ENCODE measurements around the gene CBX2.

CBX2 gene

DNA sequence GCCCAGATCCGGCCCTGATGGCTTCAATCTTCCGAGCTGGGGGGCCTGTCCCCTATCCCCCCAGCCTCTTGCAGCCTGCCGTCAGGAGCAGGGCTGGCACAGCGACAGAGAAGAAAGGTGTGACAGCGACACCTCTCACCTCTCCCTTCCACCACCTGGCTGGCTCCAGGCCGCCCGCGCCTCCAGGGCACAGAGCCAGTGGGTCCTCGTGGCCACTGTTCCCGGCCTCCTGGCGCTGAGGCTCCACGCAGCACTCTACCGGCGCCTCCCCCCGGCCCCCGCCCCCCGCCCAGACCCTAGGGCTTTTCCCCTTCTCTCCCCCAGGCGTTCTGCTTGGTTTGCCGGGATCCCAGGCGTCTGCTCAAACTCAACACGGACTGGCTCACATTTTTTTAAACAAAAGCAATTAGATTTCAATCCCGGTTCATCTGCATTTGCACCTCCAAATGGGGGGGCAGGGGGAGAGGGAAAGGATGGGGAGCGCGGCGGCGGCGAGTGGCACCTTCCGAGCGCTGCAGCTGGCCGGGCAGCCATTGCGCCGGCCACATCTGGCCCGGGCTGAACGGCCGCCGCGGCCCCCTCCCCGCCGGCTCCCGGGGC lies 31.7 kb downstream of the CBX2 start:
- H3K4me3 ChIP-seq (ENCODE audit: low read depth, low read length), result no peak overlapping the region
- no peak for DNase-seq (ENCODE audit: low read depth, low spot score)
- TF ChIP-seq, protein P1, sequence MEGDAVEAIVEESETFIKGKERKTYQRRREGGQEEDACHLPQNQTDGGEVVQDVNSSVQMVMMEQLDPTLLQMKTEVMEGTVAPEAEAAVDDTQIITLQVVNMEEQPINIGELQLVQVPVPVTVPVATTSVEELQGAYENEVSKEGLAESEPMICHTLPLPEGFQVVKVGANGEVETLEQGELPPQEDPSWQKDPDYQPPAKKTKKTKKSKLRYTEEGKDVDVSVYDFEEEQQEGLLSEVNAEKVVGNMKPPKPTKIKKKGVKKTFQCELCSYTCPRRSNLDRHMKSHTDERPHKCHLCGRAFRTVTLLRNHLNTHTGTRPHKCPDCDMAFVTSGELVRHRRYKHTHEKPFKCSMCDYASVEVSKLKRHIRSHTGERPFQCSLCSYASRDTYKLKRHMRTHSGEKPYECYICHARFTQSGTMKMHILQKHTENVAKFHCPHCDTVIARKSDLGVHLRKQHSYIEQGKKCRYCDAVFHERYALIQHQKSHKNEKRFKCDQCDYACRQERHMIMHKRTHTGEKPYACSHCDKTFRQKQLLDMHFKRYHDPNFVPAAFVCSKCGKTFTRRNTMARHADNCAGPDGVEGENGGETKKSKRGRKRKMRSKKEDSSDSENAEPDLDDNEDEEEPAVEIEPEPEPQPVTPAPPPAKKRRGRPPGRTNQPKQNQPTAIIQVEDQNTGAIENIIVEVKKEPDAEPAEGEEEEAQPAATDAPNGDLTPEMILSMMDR (IDR thresholded peaks at IDR 0.05; ENCODE audit: low read depth, low read length), result no peak
- in situ Hi-C loops (cut with HindIII; ENCODE audit: low sequenced_read_pairs), result no loop called here

DNA sequence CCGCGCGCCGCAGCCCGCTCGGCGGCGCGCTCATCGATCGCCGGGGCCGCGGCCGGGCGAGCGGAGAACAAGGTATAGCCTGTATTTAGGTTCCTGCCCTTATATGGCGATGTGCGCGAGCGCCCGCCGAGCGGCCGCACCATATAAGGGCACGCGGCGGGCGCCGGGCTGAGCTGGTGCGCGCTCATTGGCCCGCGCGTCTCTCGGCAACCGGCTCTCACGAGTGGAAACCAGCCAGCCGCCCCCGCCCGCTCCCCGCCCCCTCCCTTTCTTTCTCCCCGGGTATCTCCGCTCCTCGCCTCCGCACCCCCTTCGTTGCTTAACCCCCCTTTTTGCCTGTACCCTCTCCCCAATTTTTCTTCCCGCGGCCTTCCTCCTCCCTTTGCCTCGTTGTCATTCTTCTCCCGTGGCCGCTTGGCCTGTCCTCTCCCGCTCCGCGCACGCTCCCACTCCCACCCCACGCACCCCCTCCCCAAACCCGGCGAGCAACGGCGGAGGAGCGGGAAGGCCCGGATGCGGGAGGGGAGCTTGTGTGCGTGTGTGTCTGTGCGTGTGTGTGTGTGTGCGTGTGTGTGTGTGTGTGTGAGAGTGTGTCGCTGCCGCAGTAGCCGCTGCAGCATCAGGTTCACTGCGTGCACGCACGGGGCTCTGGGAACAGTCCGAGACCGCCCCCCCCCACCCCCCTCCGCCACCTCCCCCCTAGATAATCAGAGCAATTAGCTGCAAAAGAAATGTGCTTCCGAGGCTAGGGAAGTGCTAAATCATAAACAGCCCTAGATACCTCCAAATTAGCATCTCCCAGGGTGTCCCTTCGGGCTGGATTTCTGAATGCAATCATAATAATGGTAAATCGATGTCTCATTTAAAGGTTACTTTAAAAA lies 32.4 kb downstream of the CBX2 start:
- in situ Hi-C loops (cut with HindIII; ENCODE audit: low sequenced_read_pairs), result no loop called here
- TF ChIP-seq, protein P1 (IDR thresholded peaks at IDR 0.05; ENCODE audit: low read depth, low read length), result no peak
- DNase-seq (ENCODE audit: low read depth, low spot score), result peak; percentile 84
- peak overlapping the region; percentile 23 for H3K4me3 ChIP-seq (ENCODE audit: low read depth, low read length)

- TF ChIP-seq, protein P1 (IDR thresholded peaks at IDR 0.05; ENCODE audit: low read depth, low read length), result peak; percentile 43
- in situ Hi-C loops (cut with HindIII; ENCODE audit: low sequenced_read_pairs), result no loop called here
Measured at GRCh38 chr17:79811011-79811867, 33.3 kb downstream of the CBX2 start.

DNA sequence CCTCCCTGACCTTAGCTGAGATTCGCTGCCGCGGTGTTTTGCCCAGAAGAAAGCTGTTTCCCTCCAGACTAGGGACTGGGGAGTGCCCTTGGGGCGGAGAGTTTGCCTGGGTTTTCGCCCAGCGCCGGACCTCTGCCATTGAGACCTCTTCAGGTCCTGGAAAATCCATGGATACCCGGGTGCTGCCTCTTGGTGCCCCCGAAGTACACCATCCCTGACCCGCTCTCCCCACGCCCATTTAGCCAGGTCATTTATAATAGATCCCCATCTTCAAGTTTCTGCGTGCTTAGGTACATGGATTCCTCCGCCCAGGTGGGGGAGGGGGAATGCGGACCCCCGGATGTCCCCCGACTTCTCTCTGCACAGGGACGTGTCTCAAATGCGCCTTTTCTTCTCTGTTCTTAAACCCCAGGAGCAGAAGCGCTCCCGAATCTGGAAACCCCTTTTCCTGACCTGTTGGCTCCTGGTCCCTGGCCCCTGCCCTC lies 34.0 kb downstream of the CBX2 start:
- no peak for DNase-seq (ENCODE audit: low read depth, low spot score)
- TF ChIP-seq, protein P1 (IDR thresholded peaks at IDR 0.05; ENCODE audit: low read depth, low read length), result no peak
- H3K4me3 ChIP-seq (ENCODE audit: low read depth, low read length), result no peak overlapping the region
- in situ Hi-C loops (cut with HindIII; ENCODE audit: low sequenced_read_pairs), result no loop called here

More at GRCh38 chr17:79811011-79811867, 33.3 kb downstream of the CBX2 start:
- H3K4me3 ChIP-seq (ENCODE audit: low read depth, low read length), result no peak overlapping the region
- no peak for DNase-seq (ENCODE audit: low read depth, low spot score)

GRCh38 chr17:79812353-79813258 lies 34.7 kb downstream of the CBX2 start:
- no peak for DNase-seq (ENCODE audit: low read depth, low spot score)
- TF ChIP-seq, protein P1 (IDR thresholded peaks at IDR 0.05; ENCODE audit: low read depth, low read length), result no peak
- in situ Hi-C loops (cut with HindIII; ENCODE audit: low sequenced_read_pairs), result no loop called here
- H3K4me3 ChIP-seq (ENCODE audit: low read depth, low read length), result peak overlapping the region; percentile 26
